Measurements from ENCODE around the gene UBE2V1.
A peak's percentile ranks its signal among the peaks of the same experiment; 100 is the strongest.

UBE2V1 gene

GRCh38 chr20:50101887-50102286, 11.1 kb downstream of the UBE2V1 start:
- no peak for TF ChIP-seq ZBTB7A (IDR thresholded peaks at IDR 0.05; ENCODE audit: low read depth)
- TF ChIP-seq REST (IDR thresholded peaks at IDR 0.05; ENCODE audit: low read depth), result no peak
- no peak for TF ChIP-seq TEAD4 (IDR thresholded peaks at IDR 0.05)

GRCh38 chr20:50101281-50101680, 11.7 kb downstream of the UBE2V1 start:
- TF ChIP-seq TCF12 (IDR thresholded peaks at IDR 0.05; ENCODE audit: low read depth) (no peak), YY1 (IDR thresholded peaks at IDR 0.05; ENCODE audit: low read depth) (no peak), CEBPB (IDR thresholded peaks at IDR 0.05) (peak; percentile 72), EP300 (IDR thresholded peaks at IDR 0.05; ENCODE audit: borderline replicate concordance) (no peak)

- TF ChIP-seq MAX (IDR thresholded peaks at IDR 0.05), result no peak
- TF ChIP-seq RAD21 (IDR thresholded peaks at IDR 0.05; ENCODE audit: low read depth), result no peak
Observed at GRCh38 chr20:50100552-50100951, 12.4 kb downstream of the UBE2V1 start.

- TF ChIP-seq TCF12 (IDR thresholded peaks at IDR 0.05; ENCODE audit: low read depth) (no peak), CEBPB (IDR thresholded peaks at IDR 0.05) (no peak), RAD21 (IDR thresholded peaks at IDR 0.05; ENCODE audit: low read depth) (no peak), YY1 (IDR thresholded peaks at IDR 0.05; ENCODE audit: low read depth) (no peak), MAX (IDR thresholded peaks at IDR 0.05) (no peak), NFIC (IDR thresholded peaks at IDR 0.05) (no peak), TEAD4 (IDR thresholded peaks at IDR 0.05) (no peak), TAF1 (IDR thresholded peaks at IDR 0.05; ENCODE audit: low read depth) (no peak), CREB1 (IDR thresholded peaks at IDR 0.05; ENCODE audit: low read depth) (no peak)
Observed at GRCh38 chr20:50099565-50099991, 13.4 kb downstream of the UBE2V1 start.

GRCh38 chr20:50099113-50099512, 13.8 kb downstream of the UBE2V1 start:
- no peak for TF ChIP-seq FOXM1 (IDR thresholded peaks at IDR 0.05; ENCODE audit: borderline replicate concordance, low read depth)
- no peak for TF ChIP-seq MAX (IDR thresholded peaks at IDR 0.05)
- no peak for TF ChIP-seq ZBTB7A (IDR thresholded peaks at IDR 0.05; ENCODE audit: low read depth)
- no peak for TF ChIP-seq CREB1 (IDR thresholded peaks at IDR 0.05; ENCODE audit: low read depth)
- TF ChIP-seq TCF12 (IDR thresholded peaks at IDR 0.05; ENCODE audit: low read depth), result no peak
- no peak for TF ChIP-seq TEAD4 (IDR thresholded peaks at IDR 0.05)
- no peak for TF ChIP-seq NFIC (IDR thresholded peaks at IDR 0.05)

GRCh38 chr20:50098259-50098658, 14.7 kb downstream of the UBE2V1 start:
- TF ChIP-seq EGR1 (IDR thresholded peaks at IDR 0.05), result no peak
- no peak for TF ChIP-seq RAD21 (IDR thresholded peaks at IDR 0.05; ENCODE audit: low read depth)
- no peak for TF ChIP-seq FOXM1 (IDR thresholded peaks at IDR 0.05; ENCODE audit: borderline replicate concordance, low read depth)
- TF ChIP-seq CEBPB (IDR thresholded peaks at IDR 0.05), result no peak
- no peak for TF ChIP-seq TCF12 (IDR thresholded peaks at IDR 0.05; ENCODE audit: low read depth)
- no peak for TF ChIP-seq TAF1 (IDR thresholded peaks at IDR 0.05; ENCODE audit: low read depth)
- no peak for TF ChIP-seq ZBTB7A (IDR thresholded peaks at IDR 0.05; ENCODE audit: low read depth)
- TF ChIP-seq TEAD4 (IDR thresholded peaks at IDR 0.05), result no peak
- TF ChIP-seq EP300 (IDR thresholded peaks at IDR 0.05; ENCODE audit: borderline replicate concordance), result no peak
- no peak for TF ChIP-seq MAX (IDR thresholded peaks at IDR 0.05)
- TF ChIP-seq REST (IDR thresholded peaks at IDR 0.05; ENCODE audit: low read depth), result no peak

GRCh38 chr20:50097843-50098242, 15.1 kb downstream of the UBE2V1 start:
- TF ChIP-seq ZBTB7A (IDR thresholded peaks at IDR 0.05; ENCODE audit: low read depth), result no peak
- TF ChIP-seq REST (IDR thresholded peaks at IDR 0.05; ENCODE audit: low read depth), result no peak
- no peak for TF ChIP-seq USF1 (IDR thresholded peaks at IDR 0.05)
- no peak for TF ChIP-seq CREB1 (IDR thresholded peaks at IDR 0.05; ENCODE audit: low read depth)
- TF ChIP-seq FOXM1 (IDR thresholded peaks at IDR 0.05; ENCODE audit: borderline replicate concordance, low read depth), result no peak
- no peak for TF ChIP-seq YY1 (IDR thresholded peaks at IDR 0.05; ENCODE audit: low read depth)
- TF ChIP-seq TCF12 (IDR thresholded peaks at IDR 0.05; ENCODE audit: low read depth), result no peak
- no peak for TF ChIP-seq CEBPB (IDR thresholded peaks at IDR 0.05)
- TF ChIP-seq NFIC (IDR thresholded peaks at IDR 0.05), result no peak
- TF ChIP-seq TAF1 (IDR thresholded peaks at IDR 0.05; ENCODE audit: low read depth), result no peak
- no peak for TF ChIP-seq MAX (IDR thresholded peaks at IDR 0.05)
- TF ChIP-seq TEAD4 (IDR thresholded peaks at IDR 0.05), result no peak
- no peak for TF ChIP-seq EGR1 (IDR thresholded peaks at IDR 0.05)
- TF ChIP-seq RAD21 (IDR thresholded peaks at IDR 0.05; ENCODE audit: low read depth), result no peak
- TF ChIP-seq EP300 (IDR thresholded peaks at IDR 0.05; ENCODE audit: borderline replicate concordance), result no peak

Data from Ishikawa (cell line).